Esophagus squamous epithelium (tissue), 5 donors: ENCODE measurements around the gene CDC42BPG. TPM values are rescaled to one million over a fixed set of nuclear protein-coding genes. Genes with fewer than 3 reads are reported as not detected.

Experiments used
- DNase-seq: peaks from one replicate; lab custom pipeline; 2025; lab: John Stamatoyannopoulos, UW
- H3K27ac ChIP-seq, 4 donors: fragments of 200-600 bp; sonication (generic); one replicate each; pipeline ENCODE4 v1.5.1; 2016 to 2019; ENCODE audit warnings: mild to moderate bottlenecking in 1 of 4
- H3K27me3 ChIP-seq, 4 donors: fragments of 200-600 bp; sonication (generic); 1 replicate in 3 of 4; 2 replicates in 1 of 4; pipeline versions ENCODE4 v1.5.1 to v1.6.0; 2017 to 2021; ENCODE audit warnings: antibody characterized with exemption in 1 of 4
- H3K36me3 ChIP-seq, 3 donors: fragments of 200-600 bp; sonication (generic); one replicate each; pipeline ENCODE4 v1.5.1; 2016 to 2019
- H3K4me1 ChIP-seq, 3 donors: fragments of 200-600 bp; sonication (generic); one replicate each; pipeline ENCODE4 v1.5.1; 2017 to 2019
- H3K4me3 ChIP-seq, 4 donors: fragments of 200-600 bp; sonication (generic); 1 replicate in 3 of 4; 2 replicates in 1 of 4; pipeline ENCODE4 v1.5.1; 2016 to 2019; ENCODE audit warnings: mild to moderate bottlenecking in 2 of 4, moderate library complexity in 1 of 4
- H3K9me3 ChIP-seq, 3 donors: fragments of 200-600 bp; sonication (generic); one replicate each; pipeline ENCODE4 v1.5.1; 2016 to 2019
- CTCF ChIP-seq, 6 experiments: fragments of 450-650 bp in 4 of 6; fragments of 200-600 bp in 2 of 6; sonication (generic) in 2 of 6; IDR thresholded peaks; one replicate each; pipeline ENCODE4 v1.5.1; 2016 to 2019; ENCODE audit warnings: antibody characterized with exemption in 6 of 6, mild to moderate bottlenecking in 4 of 6, moderate library complexity in 4 of 6
- POLR2A ChIP-seq, 4 donors: fragments of 450-650 bp; IDR thresholded peaks; one replicate each; pipeline ENCODE4 v1.6.1; 2017; ENCODE audit warnings: antibody characterized with exemption in 4 of 4, mild to moderate bottlenecking in 4 of 4, moderate library complexity in 3 of 4
- WGBS, 2 donors: methylation state at CpG; one replicate each; pipeline ENCODE4 v1.1.5; 2018; 5-methylcytosine and 5-hydroxymethylcytosine counted together
- intact Hi-C: fragments of 100-400 bp; cut with DNase I; formaldehyde crosslinking; loops from one replicate; pipeline ENCODE4 v1.15.0; 2022
- total RNA-seq, 4 donors: library from RNA; depleted of rRNA; stranded (reverse); fragments of >200 nt; gene quantifications; one replicate each; pipeline ENCODE4 v1.1.0, GENCODE V29; 2016
- donor health status: DM: yes; HTN: yes; CAD: no.

CDC42BPG gene
- total RNA-seq, 4 donors from 2014 or later = 16.4 to 48.5 (median 25.0) TPM

DNA sequence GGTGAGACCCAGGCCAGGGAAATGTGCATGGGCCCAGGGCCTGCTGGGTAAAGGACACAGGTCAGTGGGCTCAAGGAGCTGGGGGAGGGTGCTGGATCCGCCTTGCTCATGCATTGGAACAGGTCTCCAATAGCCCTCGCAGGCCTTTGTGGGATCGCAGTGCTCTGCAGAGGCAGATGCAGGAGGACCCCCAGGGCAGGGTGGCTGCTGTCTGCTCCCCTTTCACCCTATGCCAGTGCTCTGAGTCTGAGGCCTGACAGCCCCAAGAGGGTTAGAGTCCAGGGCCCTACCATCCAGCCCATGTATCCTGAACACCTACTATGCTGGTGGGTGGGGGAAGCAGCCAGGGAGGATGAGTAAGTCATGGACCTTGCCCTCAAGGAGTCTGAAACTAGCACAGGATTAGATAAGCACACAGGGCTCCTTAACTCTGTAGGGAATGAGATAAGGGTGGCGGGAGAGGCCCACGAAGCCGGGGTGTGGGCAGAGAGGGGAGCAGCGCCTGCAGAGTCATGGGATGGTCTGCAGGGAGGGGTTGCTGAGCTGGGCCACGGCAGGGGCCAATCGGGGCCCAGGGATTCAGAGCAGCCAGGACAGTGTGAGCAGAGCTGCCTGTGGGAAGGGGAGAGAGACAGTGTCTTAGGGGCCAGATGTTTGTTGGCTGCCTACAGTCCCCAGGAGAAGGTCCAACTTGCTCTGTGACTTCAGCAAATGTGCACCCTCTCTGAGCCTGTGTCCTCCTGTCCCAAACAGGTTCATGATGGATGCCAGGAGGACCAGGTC lies 44.5 kb upstream of the CDC42BPG start:
- DNase-seq = no peak
- intact Hi-C loops = no loop called here

DNA sequence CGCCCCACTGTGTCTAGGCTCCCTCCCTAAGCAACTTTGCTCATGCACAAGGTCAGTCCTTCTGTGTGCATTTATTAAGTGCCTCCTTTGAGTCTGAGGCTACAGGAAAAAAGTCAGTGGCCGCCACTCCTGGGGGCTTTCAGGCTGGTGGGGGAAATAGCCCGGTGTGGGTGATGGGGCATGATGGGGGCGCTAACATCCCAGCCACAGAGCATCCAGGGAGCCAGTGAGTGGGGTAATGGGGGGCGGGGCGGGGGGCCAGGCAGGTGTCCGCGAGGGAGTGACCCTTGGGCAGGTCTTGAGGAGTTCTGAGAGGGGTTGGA lies 43.9 kb upstream of the CDC42BPG start:
- Histone ChIP-seq H3K4me1 (peaks cover 4 to 25% (median 11%) of the 10 kb centered on the region in 3 donors), H3K27me3 (no peaks in the 10 kb centered on the region), H3K27ac (peak overlapping the region in 2 of 4 donors; percentile 65 to 68), H3K4me3 (peak overlapping the region in 2 of 4 donors; percentile 22 to 50), H3K9me3 (no peaks in the 10 kb centered on the region), H3K36me3 (no peaks in the 10 kb centered on the region)
- DNase-seq = no peak
- intact Hi-C loops = no loop called here
- TF ChIP-seq POLR2A (IDR thresholded peaks at IDR 0.05) (no peak), CTCF (IDR thresholded peaks at IDR 0.05) (no peak)
- no CpG with 5 or more reads among the region's 8 CpGs for WGBS, 2 donors

More for the DNA sequence above, 44.5 kb upstream of the CDC42BPG start:
- Histone ChIP-seq H3K4me1 (peaks cover 4 to 30% (median 11%) of the 10 kb centered on the region in 3 donors), H3K4me3 (no peak overlapping the region), H3K27me3 (no peaks in the 10 kb centered on the region), H3K9me3 (no peaks in the 10 kb centered on the region), H3K27ac (no peak overlapping the region), H3K36me3 (no peaks in the 10 kb centered on the region)
- WGBS, 2 donors = 67 to 73% methylated on average over 8 of the region's 9 CpGs
- TF ChIP-seq POLR2A (IDR thresholded peaks at IDR 0.05) (no peak), CTCF (IDR thresholded peaks at IDR 0.05) (no peak)

GRCh38 chr11:64887757-64888405 lies 43.4 kb upstream of the CDC42BPG start:
- H3K9me3 ChIP-seq = no peaks in the 10 kb centered on the region
- peak overlapping the region in 2 of 4 donors; percentile 22 to 50 for H3K4me3 ChIP-seq
- TF ChIP-seq POLR2A (IDR thresholded peaks at IDR 0.05) = no peak
- TF ChIP-seq CTCF (IDR thresholded peaks at IDR 0.05) = peak; percentile 94 to 98 (median 96)
- peaks cover 4 to 25% (median 11%) of the 10 kb centered on the region in 3 donors for H3K4me1 ChIP-seq
- no peaks in the 10 kb centered on the region for H3K36me3 ChIP-seq
- no peaks in the 10 kb centered on the region for H3K27me3 ChIP-seq
- H3K27ac ChIP-seq = peak overlapping the region; percentile 65 to 74 (median 67)
- DNase-seq = no peak
- intact Hi-C loops = no loop called here
- 19 to 23% methylated on average over 11 to 22 of the region's 34 CpGs for WGBS, 2 donors

- no peaks in the 10 kb centered on the region for H3K9me3 ChIP-seq
- WGBS, 2 donors = 69 to 71% methylated on average over 6 to 8 of the region's 8 CpGs
- H3K27ac ChIP-seq = peak overlapping the region; percentile 65 to 74 (median 67)
- peaks cover 4 to 25% (median 11%) of the 10 kb centered on the region in 3 donors for H3K4me1 ChIP-seq
- TF ChIP-seq POLR2A (IDR thresholded peaks at IDR 0.05) (no peak), CTCF (IDR thresholded peaks at IDR 0.05) (no peak)
- DNase-seq = no peak
- intact Hi-C loops = no loop called here
- H3K36me3 ChIP-seq = no peaks in the 10 kb centered on the region
- H3K27me3 ChIP-seq = no peaks in the 10 kb centered on the region
- peak overlapping the region in 1 of 4 donors; percentile 50 for H3K4me3 ChIP-seq
Observed at GRCh38 chr11:64887234-64887756, 42.8 kb upstream of the CDC42BPG start.
